ENCODE results near the gene DCAF7. TPM values are rescaled to one million over a fixed set of nuclear protein-coding genes. Genes with fewer than 3 reads are reported as not detected.

The DCAF7 gene
- total RNA-seq, 1 experiment from 2014 or later: 18.7 TPM

Other genes starting within 250 kb of the DCAF7 start
- gene CYB561, start 104.2 kb upstream of the DCAF7 start, total RNA-seq (2014; rRNA removed; shearing (Covaris generic)): 1.5 TPM in 1 of 2 replicates, not detected in the other
- 1.1 and 2.4 TPM in 2 replicates for gene ACE, start 73.4 kb upstream of the DCAF7 start, total RNA-seq (2014; rRNA removed; shearing (Covaris generic))
- gene KCNH6, start 27.1 kb upstream of the DCAF7 start, total RNA-seq (2014; rRNA removed; shearing (Covaris generic)): 0.37 TPM in 1 of 2 replicates, not detected in the other
- gene TACO1, start 50.4 kb downstream of the DCAF7 start, total RNA-seq (2014; rRNA removed; shearing (Covaris generic)): 63.9 and 64.6 TPM in 2 replicates
- gene MAP3K3, start 71.9 kb downstream of the DCAF7 start, total RNA-seq (2014; rRNA removed; shearing (Covaris generic)): 9.1 and 13.8 TPM in 2 replicates
- gene LIMD2, start 149.6 kb downstream of the DCAF7 start, total RNA-seq (2014; rRNA removed; shearing (Covaris generic)): 51.6 and 72.5 TPM in 2 replicates
- gene STRADA, start 191.3 kb downstream of the DCAF7 start, total RNA-seq (2014; rRNA removed; shearing (Covaris generic)): 15.3 and 26.8 TPM in 2 replicates
- gene CCDC47, start 223.1 kb downstream of the DCAF7 start, total RNA-seq (2014; rRNA removed; shearing (Covaris generic)): 32.4 and 52.8 TPM in 2 replicates
- 28.1 and 52.8 TPM in 2 replicates for gene DDX42, start 223.7 kb downstream of the DCAF7 start, total RNA-seq (2014; rRNA removed; shearing (Covaris generic))